Medulla oblongata (tissue), 1 donor: ENCODE data around the gene VWF.
"Not testable (repeated sequence)": the region's sequence is repeated elsewhere in the genome, so short reads cannot be mapped to it uniquely, and the experiment has no call there.

Experiments used
- DNase-seq: peaks from one replicate; pipeline ENCODE4 v3.0.0-alpha.2; 2015; ENCODE audit errors: extremely low spot score

The VWF gene

DNA sequence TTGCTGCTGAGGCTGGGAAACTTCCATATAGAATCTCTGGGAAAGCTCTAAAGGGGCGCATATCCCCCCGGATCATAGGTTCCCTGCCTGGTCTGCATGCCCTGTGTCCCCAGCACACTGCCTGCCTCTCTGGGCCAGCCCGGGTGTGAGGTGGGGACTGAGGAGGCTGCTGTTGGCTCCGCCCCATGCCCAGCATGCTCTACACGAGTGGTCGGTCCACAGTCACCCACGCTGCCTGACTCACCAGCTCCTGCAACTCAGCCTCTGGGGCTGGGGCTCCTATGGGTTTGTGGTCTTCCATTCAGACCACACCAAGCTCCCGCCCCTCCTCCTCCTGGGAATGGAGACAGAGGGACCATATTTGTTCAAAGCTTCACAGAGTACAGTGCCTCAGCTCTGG, 90.9 kb downstream of the VWF start:
- DNase-seq, result no peak

GRCh38 chr12:6032726-6033125, 91.7 kb downstream of the VWF start:
- DNase-seq, result no peak

GRCh38 chr12:6031001-6031400, 93.5 kb downstream of the VWF start:
- no peak for DNase-seq

GRCh38 chr12:6030081-6030480, 94.4 kb downstream of the VWF start:
- no peak for DNase-seq

DNA sequence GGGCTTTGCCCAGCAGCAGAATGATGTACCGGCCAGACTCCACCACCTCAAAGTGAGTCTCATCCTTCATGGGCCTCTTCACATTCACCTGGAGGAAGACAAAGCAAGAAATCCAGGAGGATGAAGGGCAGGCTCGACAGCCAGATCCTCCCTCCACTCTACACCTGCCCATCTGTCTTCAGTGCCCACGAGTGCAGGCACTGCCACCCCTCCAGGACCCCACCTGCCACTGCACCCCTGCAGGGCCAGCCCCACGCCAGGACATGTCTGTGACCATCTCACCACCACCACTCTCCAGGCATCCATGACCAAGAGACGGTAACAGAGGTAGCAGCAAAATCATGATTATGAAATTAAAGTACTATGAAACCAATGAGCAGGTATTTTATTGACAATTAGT, 95.1 kb downstream of the VWF start:
- DNase-seq, result no peak

GRCh38 chr12:6026998-6027397, 97.5 kb downstream of the VWF start:
- DNase-seq, result no peak

DNA sequence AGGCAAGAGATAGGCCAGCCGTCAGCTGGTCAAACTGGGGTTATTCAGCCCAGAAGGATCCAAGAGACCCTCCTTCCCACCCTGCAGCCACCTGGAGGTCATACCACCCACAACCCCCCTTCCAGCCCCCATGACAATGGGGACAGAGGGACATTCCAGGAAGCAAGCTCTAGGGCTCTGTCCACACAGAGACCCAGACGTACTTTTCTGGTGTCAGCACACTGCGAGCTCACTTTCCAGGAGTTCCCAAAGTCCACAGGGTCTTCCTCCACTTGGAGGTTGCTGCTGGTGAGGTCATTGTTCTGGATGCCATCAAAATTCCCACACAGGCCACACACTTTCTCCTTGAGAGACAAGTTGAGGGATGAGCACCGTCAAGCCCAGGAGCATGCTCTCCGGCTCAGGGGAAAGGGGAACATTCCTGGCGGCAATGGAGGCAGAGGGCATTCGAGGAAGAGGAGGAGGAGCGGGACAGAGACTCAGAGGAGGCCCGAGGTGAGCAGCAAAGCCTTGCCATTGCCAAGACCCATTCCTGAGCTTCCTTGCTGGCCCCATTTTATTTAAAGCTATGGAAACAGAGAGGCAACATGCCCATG, 98.7 kb downstream of the VWF start:
- DNase-seq, result not testable (repeated sequence)

GRCh38 chr12:6024066-6024465, 100.4 kb downstream of the VWF start:
- not testable (repeated sequence) for DNase-seq

DNA sequence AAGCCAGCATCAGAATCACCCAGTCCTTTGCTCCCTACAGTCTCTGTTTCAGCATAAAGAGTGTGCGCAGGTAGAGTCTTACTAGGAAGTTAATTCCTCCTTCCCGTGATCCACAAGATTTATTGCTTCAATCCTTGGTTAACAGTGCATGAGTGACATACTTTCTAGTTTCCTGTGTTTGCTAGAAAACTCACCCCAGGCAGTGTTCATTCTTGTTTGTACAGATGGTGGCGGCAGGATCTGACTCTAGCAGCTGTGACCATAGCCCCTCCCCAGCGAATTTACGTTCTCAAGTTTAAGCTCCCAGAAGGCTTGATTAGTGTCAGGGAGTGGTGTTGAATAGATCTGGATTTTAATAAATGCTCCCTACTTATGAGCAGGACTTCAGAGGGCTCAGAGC, 103.5 kb downstream of the VWF start:
- no peak for DNase-seq

DNA sequence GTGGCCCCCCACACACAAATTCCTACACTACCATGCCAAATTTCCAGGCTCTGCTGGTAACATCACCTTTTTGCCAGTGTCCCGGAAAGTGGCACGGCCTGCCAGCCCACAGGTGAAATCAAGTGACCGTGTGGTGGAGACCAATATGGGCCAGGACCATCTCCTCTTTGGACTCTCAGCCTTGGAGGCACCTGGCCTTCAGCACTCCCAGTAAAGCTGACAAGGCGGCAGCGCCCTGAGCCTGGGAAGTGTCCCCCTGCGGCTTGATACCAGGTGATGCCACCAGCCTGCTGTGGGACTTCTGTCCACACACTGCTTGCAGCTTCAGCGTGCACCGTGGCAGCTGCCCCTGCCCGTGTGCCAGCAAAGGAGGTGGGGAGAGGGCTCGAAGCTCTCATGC, 104.0 kb downstream of the VWF start:
- DNase-seq, result not testable (repeated sequence)

- DNase-seq, result not testable (repeated sequence)
These were observed 105.2 kb downstream of the VWF start for GRCh38 chr12:6019256-6019655.

GRCh38 chr12:6018265-6018664, 106.2 kb downstream of the VWF start:
- no peak for DNase-seq

DNA sequence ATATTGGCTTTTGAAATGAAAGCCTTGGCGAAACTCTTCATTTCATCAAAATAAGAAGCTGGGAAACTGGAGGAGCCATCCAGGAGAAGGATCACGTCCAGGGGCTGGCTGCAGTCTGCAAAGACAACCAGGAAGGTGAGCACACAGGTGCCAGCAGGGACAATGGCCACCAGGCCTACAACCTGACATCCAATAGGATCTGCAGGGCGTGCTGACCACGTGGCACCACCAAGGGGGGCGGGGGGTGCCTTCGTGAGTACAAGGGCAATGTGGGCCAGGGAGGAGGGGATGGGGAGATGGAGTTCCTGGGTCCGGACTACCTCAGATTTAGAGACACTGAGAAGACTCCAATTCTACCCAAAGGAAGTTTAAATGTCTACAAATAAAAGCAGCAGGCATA, 107.7 kb downstream of the VWF start:
- no peak for DNase-seq

GRCh38 chr12:6016004-6016403, 108.5 kb downstream of the VWF start:
- not testable (repeated sequence) for DNase-seq

- not testable (repeated sequence) for DNase-seq
These were observed 109.2 kb downstream of the VWF start for GRCh38 chr12:6015271-6015670.

- DNase-seq, result not testable (repeated sequence)
These were observed 113.7 kb downstream of the VWF start for GRCh38 chr12:6010631-6011350.

GRCh38 chr12:5997260-5997659, 127.2 kb downstream of the VWF start:
- no peak for DNase-seq

GRCh38 chr12:5996459-5996858, 128.0 kb downstream of the VWF start:
- no peak for DNase-seq

- no peak for DNase-seq
These were observed 134.8 kb downstream of the VWF start for GRCh38 chr12:5989621-5990020.

DNA sequence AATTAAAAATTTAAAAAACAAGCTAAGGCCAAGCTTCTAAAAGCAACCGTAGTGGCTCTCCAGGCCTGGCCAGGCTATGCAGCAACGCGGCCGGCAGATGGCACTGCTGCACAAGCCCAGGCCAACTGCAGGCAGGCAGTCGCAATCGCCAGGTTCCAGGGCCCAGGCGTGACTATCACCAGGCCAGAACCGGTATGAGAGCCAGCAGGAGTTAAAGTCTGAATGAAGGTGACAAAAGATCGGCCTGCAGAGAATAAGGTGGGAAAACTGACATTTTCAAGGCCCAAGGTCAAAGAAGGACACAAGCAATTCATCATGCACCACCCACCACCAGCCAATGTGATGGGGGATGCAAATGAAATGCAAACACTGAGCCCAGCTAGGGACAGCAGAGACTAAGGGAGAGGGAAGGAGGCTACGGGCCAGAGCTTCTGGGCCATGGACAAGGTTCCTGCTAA, 135.8 kb downstream of the VWF start:
- DNase-seq, result peak; percentile 81

DNA sequence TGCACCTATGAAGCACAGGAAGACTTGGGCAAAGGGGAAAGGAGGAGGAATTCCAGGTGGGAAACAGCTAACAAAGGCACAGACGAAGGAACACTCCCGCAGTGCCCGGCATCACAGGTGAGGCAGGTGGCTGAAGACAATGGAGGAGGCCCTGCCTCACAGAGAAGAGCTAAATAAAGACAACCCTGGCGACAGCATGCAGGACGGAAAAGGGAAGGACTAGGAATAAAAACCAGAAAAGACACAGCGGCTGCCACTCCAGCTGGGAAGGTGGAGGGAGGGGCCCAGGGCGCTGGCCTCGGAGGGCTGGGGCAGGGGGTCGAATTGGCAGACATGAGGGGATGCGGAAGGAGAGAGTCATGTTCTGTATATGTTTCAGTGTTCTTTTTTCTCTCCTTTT, 136.4 kb downstream of the VWF start:
- no peak for DNase-seq

- DNase-seq, result no peak
These were observed 136.9 kb downstream of the VWF start for GRCh38 chr12:5987573-5987972.

- DNase-seq, result no peak
These were observed 139.0 kb downstream of the VWF start for GRCh38 chr12:5985471-5985870.

GRCh38 chr12:5984873-5985272, 139.6 kb downstream of the VWF start:
- DNase-seq, result no peak
